Prostate gland (tissue), 2 donors: Measurements from ENCODE around the gene CCDC91.

Experiments used
- POLR2A ChIP-seq: fragments of 450-650 bp; IDR thresholded peaks from one replicate; pipeline ENCODE4 v1.6.1; 2016; ENCODE audit warnings: antibody characterized with exemption, mild to moderate bottlenecking
- POLR2AphosphoS5 ChIP-seq: sonication (generic); formaldehyde crosslinking; IDR thresholded peaks from one replicate; pipeline ENCODE4 v1.6.1; 2017; ENCODE audit warnings: antibody characterized with exemption
- TF ChIP-seq, protein P1 (sequence below), 4 experiments: fragments of 200-600 bp in 2 of 4; fragments of 450-650 bp in 2 of 4; sonication (generic) in 2 of 4; IDR thresholded peaks; 1 replicate in 3 of 4; 2 replicates in 1 of 4; pipeline ENCODE4 v1.5.1; 2016 to 2019; ENCODE audit warnings: antibody characterized with exemption in 4 of 4, mild to moderate bottlenecking in 2 of 4, moderate library complexity in 2 of 4

DNA sequence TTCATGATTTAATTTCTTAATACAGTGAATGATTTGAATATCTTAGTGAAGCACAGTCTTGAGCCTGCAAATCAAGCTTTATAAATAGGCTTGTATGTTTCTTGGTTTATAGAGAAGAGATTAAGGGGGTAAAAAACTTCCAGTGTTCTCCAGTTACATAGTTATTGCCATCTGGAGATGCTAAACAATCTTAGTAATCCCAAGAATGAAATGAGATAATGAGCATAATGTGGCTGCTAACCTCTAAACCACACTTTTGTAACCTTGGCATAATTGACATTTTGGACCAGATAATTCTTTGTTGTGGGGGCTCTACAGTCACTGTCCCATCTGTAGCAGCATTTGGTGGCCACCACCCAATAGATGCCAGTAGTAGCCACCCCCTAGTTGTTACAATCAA is 316.8 kb downstream of the CCDC91 start:
- TF ChIP-seq, protein P1, sequence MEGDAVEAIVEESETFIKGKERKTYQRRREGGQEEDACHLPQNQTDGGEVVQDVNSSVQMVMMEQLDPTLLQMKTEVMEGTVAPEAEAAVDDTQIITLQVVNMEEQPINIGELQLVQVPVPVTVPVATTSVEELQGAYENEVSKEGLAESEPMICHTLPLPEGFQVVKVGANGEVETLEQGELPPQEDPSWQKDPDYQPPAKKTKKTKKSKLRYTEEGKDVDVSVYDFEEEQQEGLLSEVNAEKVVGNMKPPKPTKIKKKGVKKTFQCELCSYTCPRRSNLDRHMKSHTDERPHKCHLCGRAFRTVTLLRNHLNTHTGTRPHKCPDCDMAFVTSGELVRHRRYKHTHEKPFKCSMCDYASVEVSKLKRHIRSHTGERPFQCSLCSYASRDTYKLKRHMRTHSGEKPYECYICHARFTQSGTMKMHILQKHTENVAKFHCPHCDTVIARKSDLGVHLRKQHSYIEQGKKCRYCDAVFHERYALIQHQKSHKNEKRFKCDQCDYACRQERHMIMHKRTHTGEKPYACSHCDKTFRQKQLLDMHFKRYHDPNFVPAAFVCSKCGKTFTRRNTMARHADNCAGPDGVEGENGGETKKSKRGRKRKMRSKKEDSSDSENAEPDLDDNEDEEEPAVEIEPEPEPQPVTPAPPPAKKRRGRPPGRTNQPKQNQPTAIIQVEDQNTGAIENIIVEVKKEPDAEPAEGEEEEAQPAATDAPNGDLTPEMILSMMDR (IDR thresholded peaks at IDR 0.05), result no peak
- TF ChIP-seq POLR2A (no peak), POLR2AphosphoS5 (no peak)
